ENCODE measurements around the gene PTPRK. TPM values are rescaled to one million over a fixed set of nuclear protein-coding genes. Genes with fewer than 3 reads are reported as not detected.

The PTPRK gene
- total RNA-seq (10 to 100 TPM; 21.3 to 23.0 TPM), polyA plus RNA-seq (0.74 TPM)

DNA sequence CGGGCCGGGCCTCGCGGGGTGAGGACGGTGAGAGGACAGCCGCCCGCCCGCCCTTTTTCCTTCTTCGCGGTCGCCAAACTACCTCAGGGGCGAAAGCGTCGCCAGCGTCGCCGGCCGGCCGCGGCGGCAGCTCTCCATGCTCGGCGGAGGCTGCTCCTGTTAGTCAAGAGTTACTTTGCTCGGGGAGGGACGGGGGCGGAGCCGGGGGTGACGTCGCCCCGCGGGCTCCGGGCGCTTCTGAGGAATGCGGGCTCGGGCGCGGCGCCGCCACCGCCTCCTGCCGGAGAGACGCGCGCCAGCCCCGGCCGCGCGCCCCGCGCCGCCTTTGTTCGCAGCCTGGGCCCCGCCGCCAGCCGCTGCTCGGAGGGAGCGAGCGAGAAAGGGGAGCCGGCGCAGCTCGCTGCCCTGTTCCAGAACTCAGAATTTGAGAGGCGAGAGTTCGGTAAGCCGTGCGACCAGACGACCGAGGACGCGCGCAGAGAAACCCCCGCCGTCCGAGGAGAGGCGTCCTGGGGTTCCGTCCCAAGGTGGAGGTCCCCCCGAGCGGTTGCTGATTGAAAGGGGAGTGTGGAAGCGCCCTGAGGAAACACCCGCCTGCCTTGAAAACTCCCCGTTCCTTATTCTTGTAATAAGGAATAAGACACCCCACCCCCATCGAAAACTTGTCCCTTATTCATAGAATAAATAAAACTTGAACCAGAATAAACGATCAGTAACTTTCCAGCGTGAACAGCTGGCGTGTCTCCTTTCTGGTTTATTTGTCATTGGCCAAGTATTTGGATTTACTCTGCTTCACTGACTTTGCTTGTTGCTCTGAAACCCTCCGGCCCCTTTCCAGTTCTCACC is at the start of gene PTPRK:
Gene PTPRK, minus strand, starts transcription at position 164 of the 846 bp plus-strand sequence. CDS start 241 bp downstream, outside the sequence.
- no peaks in the 10 kb centered on the region for H3K9me3 ChIP-seq (ENCODE audit: low read length)
- peak; percentile 70 to 89 (median 74) for DNase-seq
- H3K36me3 ChIP-seq (ENCODE audit: insufficient read depth, low read length): no peaks in the 10 kb centered on the region
- Mint-ChIP-seq H3K27me3 (peaks cover 38 to 86% of the 10 kb centered on the region in 2 donors), H3K4me3 (peak within 1 kb of the TSS; percentile 87 to 95 (median 90)), H3K4me1 (peaks cover 20 to 25% (median 21%) of the 10 kb centered on the region in 3 donors), H3K36me3 (peaks cover 0 to 10% (median 0%) of the 10 kb centered on the region in 3 donors), H3K27ac (peak within 1 kb of the TSS; percentile 28 to 84 (median 70)), H3K9me3 (no peaks in the 10 kb centered on the region)
- H3K27ac ChIP-seq (ENCODE audit: low read depth, low read length): no peak within 1 kb of the TSS
- CTCF ChIA-PET: interaction anchor here (0.7 to 1.4 kb wide), 4 partner anchors 9 to 770 kb away, joined by 3 to 6 read pairs (median 3); no protein-coding TSS in a partner anchor
- H3K4me1 ChIP-seq (ENCODE audit: insufficient read depth, low read length): peaks cover 18% of the 10 kb centered on the region
- POLR2A ChIA-PET: interaction anchor here (0.6 kb wide), 1 partner anchor 19 kb away, joined by 3 read pairs; no protein-coding TSS in a partner anchor
- H3K27me3 ChIP-seq (ENCODE audit: insufficient read depth, low read length, poor library complexity, severe bottlenecking): peaks cover 47% of the 10 kb centered on the region
- H3K4me3 ChIP-seq (ENCODE audit: low read length): peak within 1 kb of the TSS; percentile 81

DNA sequence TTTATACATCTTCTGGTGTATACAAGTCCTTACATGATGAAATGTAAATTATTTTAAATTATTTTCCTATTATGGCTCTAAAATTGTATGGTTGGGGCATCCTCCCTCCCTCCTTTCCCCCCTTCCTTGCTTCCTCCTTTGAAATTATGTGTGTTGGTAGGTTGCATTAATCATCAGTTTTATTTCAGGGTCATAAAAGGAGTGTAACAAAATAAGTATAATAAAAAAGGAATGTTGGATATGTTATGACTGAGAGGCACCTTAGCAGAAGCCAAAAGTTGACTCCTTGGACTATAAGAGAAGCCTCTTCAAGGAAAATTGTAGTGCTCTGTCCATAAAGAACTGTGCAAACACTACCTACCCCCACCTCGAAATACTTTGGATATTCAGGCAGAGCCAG is 46.6 kb upstream of the PTPRK start:
- ChIA-PET CTCF (no interaction called here), POLR2A (no interaction called here)
- Histone ChIP-seq H3K27me3 (ENCODE audit: insufficient read depth, low read length, poor library complexity, severe bottlenecking) (no peaks in the 10 kb centered on the region), H3K9me3 (ENCODE audit: low read length) (no peaks in the 10 kb centered on the region), H3K4me1 (ENCODE audit: insufficient read depth, low read length) (no peaks in the 10 kb centered on the region), H3K4me3 (ENCODE audit: low read length) (no peak overlapping the region), H3K36me3 (ENCODE audit: insufficient read depth, low read length) (no peaks in the 10 kb centered on the region), H3K27ac (ENCODE audit: low read depth, low read length) (no peak overlapping the region)
- Mint-ChIP-seq H3K4me1 (no peaks in the 10 kb centered on the region), H3K9me3 (peaks cover 0 to 3% (median 0%) of the 10 kb centered on the region in 5 donors), H3K27me3 (peaks cover 3 to 6% of the 10 kb centered on the region in 2 donors), H3K27ac (no peak overlapping the region), H3K4me3 (no peak overlapping the region), H3K36me3 (no peaks in the 10 kb centered on the region)
- DNase-seq: no peak

DNA sequence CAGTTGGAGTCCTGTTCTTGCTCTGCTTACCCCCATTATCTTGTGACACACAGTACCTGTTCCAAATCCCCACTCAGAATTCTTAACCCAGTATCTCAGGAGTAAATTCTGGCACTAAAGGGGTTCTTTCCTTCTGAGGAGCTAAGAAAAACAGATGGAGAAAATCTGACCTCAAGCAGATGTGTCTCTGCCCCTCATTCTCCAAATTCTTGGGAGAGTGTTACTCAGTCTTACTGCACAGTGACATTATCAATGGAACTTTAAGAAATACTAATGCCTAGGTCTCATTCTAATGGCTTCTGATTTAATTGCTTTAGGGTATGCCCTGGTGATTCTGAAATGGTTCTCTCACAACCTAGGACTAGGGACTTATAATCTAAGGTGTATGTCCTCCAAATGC is 40.6 kb upstream of the PTPRK start:
- peaks cover 0 to 1% (median 0%) of the 10 kb centered on the region in 5 donors for H3K9me3 Mint-ChIP-seq
- no peaks in the 10 kb centered on the region for H3K36me3 ChIP-seq (ENCODE audit: insufficient read depth, low read length)
- peaks cover 11 to 26% of the 10 kb centered on the region in 2 donors for H3K27me3 Mint-ChIP-seq
- POLR2A ChIA-PET: no interaction called here
- no peak overlapping the region for H3K27ac ChIP-seq (ENCODE audit: low read depth, low read length)
- no peak overlapping the region for H3K4me3 ChIP-seq (ENCODE audit: low read length)
- no peaks in the 10 kb centered on the region for H3K27me3 ChIP-seq (ENCODE audit: insufficient read depth, low read length, poor library complexity, severe bottlenecking)
- peaks cover 0 to 2% (median 0%) of the 10 kb centered on the region in 3 donors for H3K36me3 Mint-ChIP-seq
- DNase-seq: no peak
- no peaks in the 10 kb centered on the region for H3K9me3 ChIP-seq (ENCODE audit: low read length)
- no peaks in the 10 kb centered on the region for H3K4me1 ChIP-seq (ENCODE audit: insufficient read depth, low read length)
- H3K4me1 Mint-ChIP-seq: no peaks in the 10 kb centered on the region
- no peak overlapping the region for H3K4me3 Mint-ChIP-seq
- CTCF ChIA-PET: no interaction called here
- H3K27ac Mint-ChIP-seq: no peak overlapping the region

DNA sequence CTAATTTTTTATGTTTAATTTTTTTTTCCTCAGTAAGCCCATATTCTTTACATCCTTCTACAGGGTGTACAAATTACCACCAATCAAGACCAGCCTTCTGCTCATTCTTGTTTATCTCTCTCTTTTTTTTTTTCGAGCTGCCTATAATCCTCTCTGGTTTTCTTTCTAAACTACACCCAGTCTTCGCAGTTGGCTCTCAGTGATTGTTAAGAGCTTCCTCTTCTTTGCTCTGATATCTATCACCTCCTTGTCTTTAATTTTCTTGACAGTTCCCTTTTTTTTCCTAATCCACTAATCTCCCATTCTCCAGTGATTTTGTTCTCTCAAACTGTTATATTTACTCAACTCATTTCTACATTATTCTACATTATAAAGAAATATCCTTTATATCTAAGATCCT is 38.5 kb upstream of the PTPRK start:
- peaks cover 0 to 1% (median 0%) of the 10 kb centered on the region in 5 donors for H3K9me3 Mint-ChIP-seq
- no peak overlapping the region for H3K4me3 Mint-ChIP-seq
- Histone ChIP-seq H3K27me3 (ENCODE audit: insufficient read depth, low read length, poor library complexity, severe bottlenecking) (no peaks in the 10 kb centered on the region), H3K4me3 (ENCODE audit: low read length) (no peak overlapping the region), H3K36me3 (ENCODE audit: insufficient read depth, low read length) (no peaks in the 10 kb centered on the region), H3K9me3 (ENCODE audit: low read length) (no peaks in the 10 kb centered on the region), H3K27ac (ENCODE audit: low read depth, low read length) (no peak overlapping the region), H3K4me1 (ENCODE audit: insufficient read depth, low read length) (no peaks in the 10 kb centered on the region)
- peaks cover 11 to 32% of the 10 kb centered on the region in 2 donors for H3K27me3 Mint-ChIP-seq
- DNase-seq: no peak
- ChIA-PET POLR2A (no interaction called here), CTCF (no interaction called here)
- peak overlapping the region in 1 of 8 donors; percentile 56 for H3K27ac Mint-ChIP-seq
- no peaks in the 10 kb centered on the region for H3K4me1 Mint-ChIP-seq
- H3K36me3 Mint-ChIP-seq: peaks cover 0 to 2% (median 0%) of the 10 kb centered on the region in 3 donors

DNA sequence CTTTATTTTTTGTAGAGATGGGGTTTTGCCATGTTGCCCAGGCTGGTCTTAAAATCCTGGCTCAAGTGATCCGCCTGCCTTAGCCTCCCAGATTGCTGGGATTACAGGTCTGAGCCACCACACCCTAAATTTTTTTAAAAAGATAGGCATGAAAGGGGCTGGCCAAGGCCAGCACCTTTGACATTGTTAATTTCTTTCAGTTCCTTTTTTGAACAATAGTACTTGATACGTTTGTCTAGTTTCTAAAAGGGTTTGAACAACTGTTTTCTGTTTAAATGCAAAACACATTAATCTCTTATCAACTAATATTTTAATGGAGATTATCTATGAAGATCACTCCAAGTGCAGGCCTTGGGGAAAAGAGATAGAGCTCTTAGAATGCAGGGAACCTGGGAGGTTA is 37.6 kb upstream of the PTPRK start:
- ChIA-PET CTCF (no interaction called here), POLR2A (no interaction called here)
- no peaks in the 10 kb centered on the region for H3K4me1 ChIP-seq (ENCODE audit: insufficient read depth, low read length)
- H3K27ac ChIP-seq (ENCODE audit: low read depth, low read length): no peak overlapping the region
- peaks cover 11 to 33% of the 10 kb centered on the region in 2 donors for H3K27me3 Mint-ChIP-seq
- H3K36me3 Mint-ChIP-seq: peaks cover 0 to 2% (median 0%) of the 10 kb centered on the region in 3 donors
- no peaks in the 10 kb centered on the region for H3K4me1 Mint-ChIP-seq
- H3K9me3 Mint-ChIP-seq: peaks cover 0 to 1% (median 0%) of the 10 kb centered on the region in 5 donors
- H3K9me3 ChIP-seq (ENCODE audit: low read length): no peaks in the 10 kb centered on the region
- H3K4me3 ChIP-seq (ENCODE audit: low read length): no peak overlapping the region
- no peak for DNase-seq
- no peak overlapping the region for H3K27ac Mint-ChIP-seq
- H3K36me3 ChIP-seq (ENCODE audit: insufficient read depth, low read length): no peaks in the 10 kb centered on the region
- no peaks in the 10 kb centered on the region for H3K27me3 ChIP-seq (ENCODE audit: insufficient read depth, low read length, poor library complexity, severe bottlenecking)
- H3K4me3 Mint-ChIP-seq: no peak overlapping the region

DNA sequence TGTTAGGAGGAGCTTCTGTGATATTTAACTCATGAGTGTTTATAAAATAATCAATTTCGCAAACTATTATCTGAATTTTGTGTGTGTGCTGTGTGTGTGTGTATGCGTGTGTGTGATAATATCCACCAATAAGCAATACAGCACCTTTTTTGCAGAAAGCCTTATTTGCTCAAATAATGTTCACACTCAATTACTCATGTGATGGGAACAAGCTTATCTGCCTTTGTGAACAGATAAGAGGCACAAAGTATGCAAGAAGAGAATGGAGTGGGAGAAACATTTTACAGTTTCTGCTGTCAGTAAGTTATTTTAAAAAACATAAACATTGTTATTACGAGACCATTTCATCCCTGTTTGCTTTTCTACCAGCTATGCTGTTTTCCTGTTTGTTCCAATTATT is 36.7 kb upstream of the PTPRK start:
- Mint-ChIP-seq H3K36me3 (peaks cover 0 to 2% (median 0%) of the 10 kb centered on the region in 3 donors), H3K27me3 (peaks cover 11 to 34% of the 10 kb centered on the region in 2 donors), H3K27ac (no peak overlapping the region), H3K4me3 (no peak overlapping the region), H3K9me3 (peaks cover 0 to 1% (median 0%) of the 10 kb centered on the region in 5 donors), H3K4me1 (no peaks in the 10 kb centered on the region)
- H3K27ac ChIP-seq (ENCODE audit: low read depth, low read length): no peak overlapping the region
- ChIA-PET CTCF (no interaction called here), POLR2A (no interaction called here)
- H3K4me1 ChIP-seq (ENCODE audit: insufficient read depth, low read length): no peaks in the 10 kb centered on the region
- H3K27me3 ChIP-seq (ENCODE audit: insufficient read depth, low read length, poor library complexity, severe bottlenecking): no peaks in the 10 kb centered on the region
- H3K36me3 ChIP-seq (ENCODE audit: insufficient read depth, low read length): no peaks in the 10 kb centered on the region
- H3K4me3 ChIP-seq (ENCODE audit: low read length): no peak overlapping the region
- no peaks in the 10 kb centered on the region for H3K9me3 ChIP-seq (ENCODE audit: low read length)
- no peak for DNase-seq

DNA sequence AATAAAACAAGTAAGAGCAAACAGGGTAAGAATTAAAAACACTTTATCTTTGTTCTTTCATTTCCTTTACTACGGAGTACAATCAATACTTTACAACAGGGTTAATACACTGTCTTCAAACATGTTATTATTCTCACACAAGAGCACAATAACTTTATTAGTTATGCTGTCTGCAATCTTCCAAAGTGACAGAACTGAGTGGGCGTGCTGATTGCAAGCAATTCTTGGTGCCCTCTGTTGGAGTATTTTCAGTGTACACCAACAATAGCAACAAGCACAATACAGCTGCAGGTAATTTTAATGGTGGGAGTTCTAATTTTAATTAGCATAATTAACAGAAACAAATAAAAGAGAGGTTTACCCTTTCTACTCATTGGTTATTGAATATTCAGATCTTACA is 33.9 kb upstream of the PTPRK start:
- Mint-ChIP-seq H3K9me3 (no peaks in the 10 kb centered on the region), H3K27me3 (peaks cover 9 to 28% of the 10 kb centered on the region in 2 donors), H3K4me3 (no peak overlapping the region), H3K27ac (no peak overlapping the region), H3K4me1 (no peaks in the 10 kb centered on the region), H3K36me3 (peaks cover 0 to 1% (median 0%) of the 10 kb centered on the region in 3 donors)
- DNase-seq: no peak
- Histone ChIP-seq H3K4me3 (ENCODE audit: low read length) (no peak overlapping the region), H3K36me3 (ENCODE audit: insufficient read depth, low read length) (no peaks in the 10 kb centered on the region), H3K9me3 (ENCODE audit: low read length) (no peaks in the 10 kb centered on the region), H3K27me3 (ENCODE audit: insufficient read depth, low read length, poor library complexity, severe bottlenecking) (no peaks in the 10 kb centered on the region), H3K4me1 (ENCODE audit: insufficient read depth, low read length) (no peaks in the 10 kb centered on the region), H3K27ac (ENCODE audit: low read depth, low read length) (no peak overlapping the region)
- ChIA-PET CTCF (no interaction called here), POLR2A (no interaction called here)

DNA sequence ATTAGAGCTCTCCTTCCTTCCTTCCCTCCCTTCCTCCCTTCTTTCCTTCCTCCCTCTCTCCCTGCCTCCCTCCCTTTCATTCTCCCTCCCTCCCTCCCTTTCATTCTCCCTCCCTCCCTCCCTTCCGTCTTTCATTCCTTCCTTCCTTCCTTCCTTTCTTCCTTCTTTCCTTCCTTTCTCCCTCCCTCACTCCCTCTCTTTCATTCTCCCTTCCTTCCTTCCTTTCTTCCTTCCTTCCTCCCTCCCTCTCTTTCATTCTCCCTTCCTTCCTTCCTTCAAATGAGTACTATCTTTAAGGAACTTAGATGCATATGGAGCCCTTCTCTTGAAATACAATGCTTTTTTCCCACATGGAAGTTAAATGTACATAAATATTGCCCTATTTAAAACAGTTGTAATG is 20.9 kb upstream of the PTPRK start:
- H3K27me3 ChIP-seq (ENCODE audit: insufficient read depth, low read length, poor library complexity, severe bottlenecking): peaks cover 2% of the 10 kb centered on the region
- ChIA-PET CTCF (no interaction called here), POLR2A (no interaction called here)
- H3K4me3 ChIP-seq (ENCODE audit: low read length): no peak overlapping the region
- no peak overlapping the region for H3K27ac Mint-ChIP-seq
- no peak overlapping the region for H3K27ac ChIP-seq (ENCODE audit: low read depth, low read length)
- peaks cover 6 to 42% of the 10 kb centered on the region in 2 donors for H3K27me3 Mint-ChIP-seq
- no peak overlapping the region for H3K4me3 Mint-ChIP-seq
- H3K36me3 Mint-ChIP-seq: no peaks in the 10 kb centered on the region
- peaks cover under 1 to 6% (median 4%) of the 10 kb centered on the region in 5 donors for H3K9me3 Mint-ChIP-seq
- no peaks in the 10 kb centered on the region for H3K4me1 ChIP-seq (ENCODE audit: insufficient read depth, low read length)
- no peaks in the 10 kb centered on the region for H3K9me3 ChIP-seq (ENCODE audit: low read length)
- H3K36me3 ChIP-seq (ENCODE audit: insufficient read depth, low read length): no peaks in the 10 kb centered on the region
- no peaks in the 10 kb centered on the region for H3K4me1 Mint-ChIP-seq
- no peak for DNase-seq

Measured in CD8-positive, alpha-beta memory T cell (primary cell).